Esophagus mucosa (tissue), 1 donor: Measurements from ENCODE around the gene CCDC159. TPM values are rescaled to one million over a fixed set of nuclear protein-coding genes. Genes with fewer than 3 reads are reported as not detected.
"Not testable (repeated sequence)": the region's sequence is repeated elsewhere in the genome, so short reads cannot be mapped to it uniquely, and the experiment has no call there.

ENCODE experiments used
- ATAC-seq: fragments of 200-7000 bp; cut with Tn5 transposase; one replicate; pipeline ENCODE4 v1.9.1; 2020
- total RNA-seq: library from RNA; stranded (reverse); gene quantifications from one replicate; pipeline ENCODE4 v1.2.4, GENCODE V29; 2023
- donor health status: DM: yes; HTN: yes; CAD: no.

Gene CCDC159
- total RNA-seq, 1 donor from 2014 or later: 7.4 TPM

DNA sequence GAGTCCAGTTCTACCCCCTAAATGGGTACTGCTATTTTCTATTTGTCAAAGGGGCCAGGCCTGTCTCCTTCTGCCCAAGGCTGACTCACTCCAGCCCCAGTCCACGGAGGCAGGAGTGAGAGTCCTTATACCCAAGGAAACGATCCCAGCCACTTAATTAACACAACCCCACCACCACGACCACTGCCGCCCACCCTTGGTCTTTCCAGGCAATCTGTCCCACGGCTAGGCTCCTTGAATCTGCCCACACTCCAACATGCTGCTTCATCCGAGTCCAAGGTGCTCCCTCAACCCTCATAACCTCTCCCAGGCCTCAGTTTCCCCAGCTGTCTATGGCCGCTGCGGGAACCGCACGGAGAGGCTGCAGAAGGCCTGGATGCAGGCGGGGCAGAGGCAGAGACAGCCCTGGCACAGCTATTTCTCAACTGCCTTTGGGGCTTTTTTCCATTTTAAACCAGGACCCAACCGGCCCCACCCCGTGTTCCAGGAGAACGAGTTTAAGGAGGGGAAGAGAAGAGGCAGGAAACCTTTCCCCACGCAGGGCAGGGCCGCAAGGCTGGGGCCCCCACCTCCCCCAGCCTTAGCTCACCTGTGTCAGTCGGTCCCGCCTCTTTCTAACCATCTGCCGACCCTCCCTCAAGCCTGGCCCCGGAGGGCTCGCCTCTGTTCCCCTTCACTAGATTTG is 7.6 kb upstream of the CCDC159 start:
- peak; percentile 71 for ATAC-seq

DNA sequence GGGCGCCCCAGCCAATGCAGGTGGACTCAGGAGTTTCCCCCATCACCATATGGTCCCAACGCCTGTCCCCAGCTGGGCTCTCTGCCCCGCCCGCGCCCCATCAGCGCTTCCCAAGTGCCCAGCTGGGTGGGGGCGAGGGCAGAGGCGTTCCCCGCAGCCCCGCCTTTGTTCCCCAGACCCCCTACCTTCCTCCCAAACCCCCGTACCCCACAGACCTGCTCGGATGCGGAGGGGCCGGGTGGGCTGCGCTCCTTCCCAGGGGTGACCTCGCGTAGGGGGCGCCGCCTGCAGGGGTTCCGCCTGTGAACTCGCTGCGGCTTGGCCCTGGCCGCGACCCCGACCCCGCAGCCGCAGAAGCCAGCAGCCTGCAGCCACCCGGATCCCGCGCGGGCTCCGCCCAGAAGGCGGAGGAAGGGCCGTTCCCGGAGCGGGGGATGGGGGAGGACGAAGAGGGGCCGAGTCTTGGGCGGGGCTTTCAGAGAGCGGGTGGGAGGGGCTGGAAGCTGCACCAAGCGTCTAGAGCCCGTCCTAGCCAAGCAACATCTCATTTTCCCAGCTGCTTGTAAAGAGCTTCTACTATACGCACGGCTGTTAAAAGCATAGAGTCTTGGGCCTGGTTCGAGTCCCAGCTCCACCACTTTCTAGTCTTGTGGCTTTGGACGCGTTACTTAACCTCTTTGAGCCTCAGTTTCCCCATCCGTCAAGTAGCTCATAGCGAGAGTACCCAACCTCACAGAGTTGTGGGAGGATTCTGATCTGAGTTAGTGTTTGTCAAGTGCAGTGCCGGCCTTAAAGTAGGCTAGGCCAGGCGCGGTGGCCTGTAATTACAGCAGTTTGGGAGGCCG is 6.8 kb upstream of the CCDC159 start, which contains the start of gene RAB3D:
RAB3D (minus strand) TSS at position 404 of the 845 bp plus-strand sequence. CDS start 2,258 bp downstream, outside the sequence.
- peak; percentile 87 for ATAC-seq

DNA sequence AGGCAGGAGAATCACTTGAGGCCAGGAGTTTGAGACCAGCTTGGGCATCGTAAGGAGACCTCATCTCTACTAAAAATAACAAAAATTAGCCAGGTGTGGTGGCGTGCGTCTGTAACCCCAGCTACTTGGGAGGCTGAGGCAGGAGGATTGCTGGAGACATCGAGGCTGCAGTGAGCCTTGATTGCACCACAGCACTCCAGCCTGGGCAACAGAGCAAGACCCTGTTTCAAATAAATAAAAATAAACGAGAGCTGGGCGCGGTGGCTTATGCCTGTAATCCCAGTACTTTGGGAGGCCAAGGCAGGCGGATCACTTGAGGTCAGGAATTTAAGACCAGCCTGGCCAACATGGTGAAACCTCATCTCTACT is 6.2 kb upstream of the CCDC159 start:
- ATAC-seq: not testable (repeated sequence)

DNA sequence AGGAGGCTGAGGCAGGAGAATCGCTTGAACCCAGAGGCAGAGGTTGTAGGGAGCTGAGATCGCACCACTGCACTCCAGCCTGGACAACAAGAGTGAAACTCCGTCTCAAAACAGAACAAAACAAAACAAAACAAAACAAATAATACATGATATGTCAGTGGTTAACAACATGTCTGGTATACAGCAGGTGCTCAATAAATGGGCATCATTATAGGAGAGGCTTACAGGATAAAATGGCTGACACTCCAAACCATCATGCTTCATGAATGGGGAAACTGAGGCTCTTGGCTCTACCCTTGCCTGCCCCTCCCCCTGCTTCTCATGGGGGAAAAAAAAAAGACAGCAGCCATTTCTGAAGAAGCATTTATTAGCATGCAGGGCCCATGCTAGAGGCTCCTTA is 3.9 kb upstream of the CCDC159 start:
- ATAC-seq: no peak

DNA sequence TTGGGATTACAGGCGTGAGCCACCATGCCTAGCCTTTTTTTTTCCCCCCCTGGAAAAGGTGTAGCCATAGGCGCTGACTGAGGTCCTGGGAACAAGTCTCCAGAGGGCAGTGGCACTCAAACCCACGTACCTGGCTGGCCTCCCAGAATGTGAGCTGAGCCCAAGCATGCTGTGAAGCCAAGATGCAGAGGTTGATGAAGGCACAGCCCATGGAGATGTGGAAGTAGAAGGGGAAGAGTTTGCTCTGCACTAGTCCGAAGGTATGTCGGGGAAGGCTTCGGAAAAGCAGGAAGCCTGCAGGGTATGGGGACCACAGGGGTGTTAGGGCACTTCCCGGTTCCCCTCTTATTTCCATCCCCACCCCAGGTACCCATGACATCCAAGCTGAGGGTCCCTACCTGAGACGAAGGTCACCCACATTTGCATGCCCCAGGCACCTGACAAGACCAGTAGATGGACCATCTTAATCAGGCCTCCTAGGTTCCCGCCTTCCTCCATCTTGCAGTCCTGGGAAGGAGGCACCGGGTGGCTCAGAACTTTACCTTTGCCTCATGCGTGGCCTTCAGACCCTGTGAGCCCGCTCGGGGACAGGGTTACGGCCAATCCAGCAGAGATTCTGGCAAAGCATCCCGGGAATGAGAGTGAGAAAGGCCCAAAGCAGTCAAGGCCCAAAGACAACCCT is 1.1 kb upstream of the CCDC159 start:
- no peak for ATAC-seq

DNA sequence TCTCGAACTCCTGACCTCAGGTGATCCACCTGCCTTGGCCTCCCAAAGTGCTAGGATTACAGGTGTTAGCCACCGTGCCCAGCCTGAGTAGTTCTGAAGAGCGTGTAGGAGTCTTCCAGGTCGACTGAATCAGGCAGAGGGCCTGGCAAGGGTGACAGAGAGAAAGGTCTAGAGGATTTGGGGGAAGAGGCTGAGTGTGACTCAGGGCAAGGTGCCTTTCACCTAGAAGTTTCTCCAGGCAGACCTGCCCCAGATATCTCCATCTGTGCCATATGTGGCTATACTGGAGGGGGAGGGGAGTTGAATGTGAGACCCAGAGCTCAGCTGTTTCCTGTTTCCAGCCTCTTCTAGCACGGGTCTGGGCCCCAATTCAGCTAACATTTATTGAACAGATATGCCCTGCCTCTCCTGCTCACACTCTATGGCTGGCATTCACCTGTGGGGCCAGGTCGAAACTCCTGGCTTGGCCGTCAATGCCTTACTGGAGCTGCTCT is 1.3 kb downstream of the CCDC159 start:
- ATAC-seq: no peak

DNA sequence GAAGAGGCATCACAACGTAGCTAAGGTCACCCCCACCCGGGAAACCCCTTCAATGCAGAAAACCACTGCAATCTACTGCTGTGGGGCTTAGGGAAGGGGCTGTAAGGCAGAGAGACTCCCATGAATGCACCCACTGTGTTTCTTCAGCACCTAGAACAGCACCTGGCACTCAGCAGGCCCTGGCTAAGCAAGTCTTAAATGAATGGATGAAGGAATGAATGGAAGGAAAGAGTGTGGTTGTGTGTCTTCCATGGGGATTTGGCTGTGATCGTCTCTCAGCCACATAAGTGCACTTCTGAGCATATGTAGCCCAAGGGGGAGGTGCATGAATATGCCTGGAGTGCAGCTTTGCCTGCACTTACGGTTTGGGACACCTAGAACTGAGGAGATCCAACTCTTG is 2.9 kb downstream of the CCDC159 start:
- no peak for ATAC-seq

DNA sequence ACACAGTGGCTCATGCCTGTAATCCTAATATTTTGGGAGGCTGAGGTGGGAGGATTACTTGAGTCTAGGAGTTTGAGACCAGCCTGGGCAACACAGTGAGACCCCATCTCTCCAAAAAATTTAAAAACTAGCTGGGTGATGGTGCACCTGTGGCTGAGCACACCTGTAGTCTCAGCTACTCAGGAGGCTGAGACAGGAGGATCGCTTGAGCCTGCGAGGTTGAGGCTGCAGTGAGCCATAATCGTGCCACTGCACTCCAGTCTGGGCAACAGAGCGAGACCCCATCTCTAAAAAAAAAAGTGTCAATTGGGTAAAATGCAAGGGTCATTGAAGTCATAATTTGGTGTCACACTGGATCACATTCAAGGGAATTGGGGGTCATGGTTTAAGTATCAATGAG is 7.8 kb downstream of the CCDC159 start:
- not testable (repeated sequence) for ATAC-seq

DNA sequence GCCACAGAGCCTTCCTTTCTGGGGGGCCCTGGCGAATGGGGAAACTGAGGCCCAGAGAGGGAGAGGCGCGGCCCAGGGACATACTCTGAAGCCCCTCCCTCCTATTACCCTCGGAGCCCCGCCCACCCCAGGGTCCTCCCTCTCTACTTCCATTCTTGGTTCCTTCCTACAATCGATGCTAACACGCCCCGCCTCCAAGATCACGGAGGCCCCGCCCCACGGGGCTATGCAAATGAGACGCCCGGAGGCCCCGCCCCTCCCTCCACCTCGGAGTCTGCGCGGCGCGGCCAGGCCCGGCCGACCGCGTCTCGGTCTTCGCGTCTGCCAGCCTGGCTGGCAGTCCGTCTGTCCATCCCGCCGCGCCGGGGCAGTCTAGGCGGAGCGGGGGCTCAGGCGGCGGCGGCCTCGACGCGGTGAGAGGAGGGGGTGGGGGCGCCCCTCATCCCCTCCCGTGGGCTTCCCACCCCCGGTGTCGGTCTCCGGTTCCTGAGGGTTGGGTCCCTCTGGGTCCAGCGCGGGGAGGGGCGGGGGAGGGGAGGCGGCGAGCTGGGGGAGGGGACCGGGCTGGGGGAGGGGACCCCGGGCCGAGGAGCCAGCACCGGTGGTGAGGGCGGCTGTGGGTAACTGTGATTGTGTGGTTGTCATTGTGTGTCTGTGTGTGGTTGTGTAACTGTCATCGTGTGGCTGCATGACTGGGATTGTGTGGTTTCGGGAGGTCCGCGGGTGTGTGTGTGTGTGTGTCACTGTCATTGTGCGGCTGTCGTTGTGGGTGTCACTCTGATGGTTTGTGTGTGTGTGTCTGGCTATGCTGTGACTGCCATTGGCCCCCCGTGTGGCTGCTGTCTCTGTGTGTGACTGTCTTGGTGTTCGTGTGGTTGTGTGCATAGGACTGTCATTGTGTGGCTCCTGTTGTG is 9.1 kb downstream of the CCDC159 start, which contains the start of gene PLPPR2:
PLPPR2 (plus strand) TSS at position 273 of the 914 bp plus-strand sequence. CDS start 2,242 bp downstream, outside the sequence.
- ATAC-seq: peak; percentile 74

DNA sequence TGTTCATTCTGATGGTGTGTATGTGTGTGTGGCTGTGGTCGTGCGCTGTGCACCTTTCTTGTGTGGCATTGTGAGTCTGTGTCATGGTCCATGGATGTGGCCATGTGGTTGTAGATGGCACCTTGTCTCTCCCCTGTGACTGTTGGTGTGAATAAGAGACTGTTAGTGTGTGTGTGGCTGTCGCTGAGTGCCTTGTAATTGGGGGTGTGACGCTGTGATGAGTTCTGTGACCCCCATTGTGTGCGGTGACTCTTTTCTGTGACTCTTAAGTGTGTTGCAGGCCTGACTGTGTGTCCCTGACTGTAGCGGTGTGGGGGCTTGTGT is 9.7 kb downstream of the CCDC159 start:
- ATAC-seq: no peak

DNA sequence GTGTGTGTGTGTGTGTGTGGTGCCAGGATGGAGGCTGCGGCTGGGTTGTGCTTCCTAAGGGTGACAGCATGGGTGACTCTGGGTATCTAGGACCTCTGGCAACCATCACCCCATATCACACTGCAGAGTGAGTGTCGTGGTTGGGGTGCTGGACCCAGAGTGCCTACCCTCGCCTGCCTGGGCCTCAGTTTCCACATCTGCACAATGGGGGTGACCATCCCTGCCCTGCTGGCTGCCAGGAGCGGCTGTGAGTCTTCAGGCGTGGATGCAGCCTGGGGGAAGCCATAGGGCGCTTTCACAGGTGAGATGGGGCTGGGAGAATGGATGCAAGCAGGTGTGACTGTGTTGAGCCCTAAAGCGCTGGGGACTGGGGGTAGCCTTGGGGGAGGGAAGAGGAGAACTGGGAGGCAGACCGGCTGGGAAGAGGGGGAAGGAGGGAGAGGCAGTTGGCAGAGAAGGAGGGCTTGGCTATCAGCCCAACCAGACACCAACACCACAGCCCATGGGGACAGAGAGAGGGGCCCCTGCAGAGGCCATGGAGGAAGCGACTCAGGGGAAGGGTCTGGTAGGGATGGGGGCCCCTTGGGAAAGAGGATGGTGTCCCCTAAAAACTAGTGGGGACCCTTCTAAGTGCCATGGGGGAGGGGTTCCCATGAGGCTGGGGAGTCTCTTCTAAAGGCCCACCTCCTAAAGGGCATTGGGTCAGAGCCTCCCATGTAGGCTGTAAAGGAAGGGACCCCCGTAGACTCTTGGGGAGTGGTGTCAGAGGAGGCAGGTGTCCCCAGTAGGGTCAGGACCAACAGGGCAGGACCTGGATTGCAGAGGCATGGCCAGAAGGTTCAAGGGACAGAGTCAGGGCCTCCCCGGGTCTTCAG is 10.6 kb downstream of the CCDC159 start:
- no peak for ATAC-seq

DNA sequence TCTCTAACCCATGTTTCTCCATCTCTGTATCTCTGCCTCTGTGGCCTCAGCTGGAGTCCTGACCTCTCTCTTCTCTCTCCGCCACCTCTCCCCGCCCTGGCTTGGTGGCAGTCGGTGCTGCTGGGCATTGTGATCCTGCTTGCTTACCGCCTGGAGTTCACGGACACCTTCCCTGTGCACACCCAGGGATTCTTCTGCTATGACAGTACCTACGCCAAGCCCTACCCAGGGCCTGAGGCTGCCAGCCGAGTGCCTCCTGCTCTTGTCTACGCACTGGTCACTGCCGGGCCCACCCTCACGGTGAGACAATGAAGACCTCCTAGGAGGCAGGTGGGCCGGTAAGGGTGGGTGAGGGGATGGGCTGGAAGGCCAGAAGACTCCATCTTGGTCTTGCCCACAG is 13.1 kb downstream of the CCDC159 start:
- ATAC-seq: peak; percentile 67

DNA sequence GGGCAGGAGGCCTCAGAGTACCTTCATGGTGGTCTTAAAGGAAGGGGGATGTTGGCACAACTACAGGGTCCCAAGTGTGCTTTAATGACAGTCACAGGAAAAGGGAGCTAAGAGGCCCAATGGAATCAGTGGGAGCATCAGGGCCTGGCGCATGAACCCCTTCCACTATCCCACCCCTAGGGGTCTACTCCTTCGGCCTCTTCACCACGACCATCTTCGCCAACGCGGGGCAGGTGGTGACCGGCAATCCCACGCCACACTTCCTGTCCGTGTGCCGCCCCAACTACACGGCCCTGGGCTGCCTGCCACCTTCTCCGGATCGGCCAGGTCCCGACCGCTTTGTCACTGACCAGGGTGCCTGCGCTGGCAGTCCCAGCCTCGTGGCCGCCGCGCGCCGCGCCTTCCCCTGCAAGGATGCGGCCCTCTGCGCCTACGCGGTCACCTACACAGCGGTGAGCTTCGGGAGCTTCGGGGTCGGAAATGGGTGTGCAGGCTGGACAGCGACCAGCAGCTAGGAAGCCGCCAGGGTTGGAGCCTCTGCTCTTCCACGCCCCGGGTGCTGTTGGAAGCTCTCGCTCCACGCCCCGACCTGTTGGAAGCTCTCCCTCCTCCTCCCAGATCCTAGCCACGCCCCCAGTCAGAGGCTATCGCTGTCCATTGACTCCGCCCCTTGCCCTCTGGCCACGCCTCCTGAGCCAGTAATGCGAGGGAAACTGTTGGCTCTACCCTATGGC is 14.9 kb downstream of the CCDC159 start:
- peak; percentile 58 for ATAC-seq

DNA sequence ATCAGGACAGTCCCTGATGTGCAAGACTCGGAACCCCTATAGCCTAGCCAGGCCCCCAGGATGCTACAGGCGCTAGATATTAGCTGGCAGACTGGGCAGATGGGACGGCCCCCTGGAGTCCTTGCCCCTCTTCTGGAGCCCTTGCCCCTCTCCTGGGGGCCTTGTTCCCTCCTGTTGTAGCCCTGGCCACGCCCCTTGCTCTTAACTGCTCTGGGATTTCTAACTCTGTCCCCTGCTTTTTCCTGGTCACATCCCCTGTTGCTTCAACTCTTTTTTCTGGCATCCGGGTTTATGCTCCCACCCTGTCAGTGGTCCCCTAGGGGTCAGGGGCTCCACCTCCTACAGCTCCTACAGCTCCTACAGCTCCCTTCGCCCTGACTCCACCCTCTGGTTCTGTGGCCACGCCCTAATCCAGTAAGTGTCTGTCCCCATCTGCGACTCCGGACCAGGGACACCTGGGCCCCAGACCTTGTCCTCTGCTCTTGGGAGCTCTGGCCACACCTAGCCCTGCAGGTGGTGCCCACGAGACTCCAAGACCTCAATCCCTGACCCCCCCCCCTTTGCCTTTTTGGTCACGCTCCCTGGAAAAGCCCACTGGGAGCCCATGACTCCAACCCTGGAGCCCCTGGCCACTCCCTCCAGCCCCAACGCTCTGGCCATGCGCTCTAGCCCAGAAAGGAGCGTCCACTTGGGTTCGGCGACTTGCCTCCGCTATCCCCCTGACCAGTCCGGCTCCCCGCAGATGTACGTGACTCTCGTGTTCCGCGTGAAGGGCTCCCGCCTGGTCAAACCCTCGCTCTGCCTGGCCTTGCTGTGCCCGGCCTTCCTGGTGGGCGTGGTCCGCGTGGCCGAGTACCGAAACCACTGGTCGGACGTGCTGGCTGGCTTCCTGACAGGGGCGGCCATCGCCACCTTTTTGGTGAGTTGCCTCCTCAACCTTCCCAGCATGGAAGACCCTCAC is 15.7 kb downstream of the CCDC159 start:
- no peak for ATAC-seq

DNA sequence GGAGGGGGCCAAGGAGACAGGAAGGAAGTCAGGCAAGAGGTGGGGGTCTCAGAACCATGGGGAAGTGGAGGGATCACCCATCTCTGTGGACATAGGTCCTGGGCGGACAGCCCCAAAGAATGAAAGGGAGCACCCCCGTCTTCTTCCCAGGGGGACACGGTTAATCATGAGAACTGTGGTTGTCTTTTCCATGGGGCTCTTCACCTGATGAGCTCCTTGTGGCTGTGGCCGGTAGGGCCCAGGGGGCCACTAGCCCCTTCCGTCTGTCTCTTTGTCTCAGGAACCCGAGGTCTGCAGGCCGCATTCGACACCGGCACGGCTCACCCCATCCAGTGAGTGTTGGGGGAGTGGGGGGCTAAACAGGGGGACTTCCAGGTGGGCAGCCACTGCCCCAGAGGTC is 17.6 kb downstream of the CCDC159 start:
- ATAC-seq: no peak

DNA sequence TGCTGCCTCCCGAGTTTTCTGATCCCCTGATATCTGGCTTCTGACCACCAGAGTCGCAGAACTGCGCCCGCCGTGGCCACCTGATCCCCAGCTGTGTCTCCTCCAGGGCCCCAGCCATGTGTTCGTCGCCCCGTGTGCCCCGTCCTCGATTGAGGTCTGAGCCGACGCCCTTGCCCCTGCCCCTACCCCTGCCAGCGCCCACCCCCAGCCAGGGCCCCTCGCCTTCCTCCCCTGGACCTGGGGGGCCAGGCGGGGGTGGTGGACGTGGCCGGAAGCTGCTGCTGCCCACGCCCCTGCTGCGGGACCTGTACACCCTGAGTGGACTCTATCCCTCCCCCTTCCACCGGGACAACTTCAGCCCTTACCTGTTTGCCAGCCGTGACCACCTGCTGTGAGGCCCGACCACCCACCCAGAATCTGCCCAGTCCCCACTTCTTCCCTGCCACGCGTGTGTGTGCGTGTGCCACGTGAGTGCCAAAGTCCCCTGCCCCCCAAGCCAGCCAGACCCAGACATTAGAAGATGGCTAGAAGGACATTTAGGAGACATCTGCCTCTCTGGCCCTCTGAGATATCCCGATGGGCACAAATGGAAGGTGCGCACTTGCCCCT is 18.1 kb downstream of the CCDC159 start:
- no peak for ATAC-seq

DNA sequence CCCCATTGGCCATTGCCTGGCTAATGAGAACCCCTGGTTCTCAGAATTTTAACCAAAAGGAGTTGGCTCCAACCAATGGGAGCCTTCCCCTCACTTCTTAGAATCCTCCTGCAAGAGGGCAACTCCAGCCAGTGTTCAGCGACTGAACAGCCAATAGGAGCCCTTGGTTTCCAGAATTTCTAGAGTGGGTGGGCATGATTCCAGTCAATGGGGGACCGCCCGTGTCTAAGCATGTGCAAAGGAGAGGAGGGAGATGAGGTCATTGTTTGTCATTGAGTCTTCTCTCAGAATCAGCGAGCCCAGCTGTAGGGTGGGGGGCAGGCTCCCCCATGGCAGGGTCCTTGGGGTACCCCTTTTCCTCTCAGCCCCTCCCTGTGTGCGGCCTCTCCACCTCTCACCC is 18.6 kb downstream of the CCDC159 start:
- ATAC-seq: no peak

DNA sequence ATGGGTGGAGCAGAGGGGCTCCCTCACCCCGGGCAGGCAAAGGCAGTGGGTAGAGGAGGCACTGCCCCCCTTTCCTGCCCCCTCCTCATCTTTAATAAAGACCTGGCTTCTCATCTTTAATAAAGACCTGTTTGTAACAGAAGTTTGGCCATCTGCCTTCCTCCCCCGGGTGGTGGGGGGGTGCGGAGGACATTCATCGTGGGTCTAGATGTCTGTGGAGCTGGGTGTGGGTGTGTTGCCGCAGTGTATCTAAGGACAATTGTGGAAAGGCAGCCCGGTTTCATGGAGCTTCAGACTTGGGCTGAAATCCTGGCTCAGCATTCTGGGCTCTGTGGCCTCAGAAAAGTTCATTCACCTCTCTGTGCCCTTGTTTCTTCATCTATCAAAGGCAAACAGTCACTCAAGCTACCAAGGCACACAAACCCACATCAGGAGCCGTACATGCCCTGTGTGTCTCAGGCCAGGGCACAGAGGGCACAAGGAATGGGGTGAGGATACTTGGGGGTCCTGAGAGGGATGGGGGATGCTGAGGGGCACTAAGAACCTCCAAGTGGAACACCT is 19.3 kb downstream of the CCDC159 start:
- no peak for ATAC-seq
